Gastroesophageal sphincter (tissue), 3 donors: ENCODE data around the gene FOXN1.

ENCODE experiments used
- CTCF ChIP-seq, 4 experiments: fragments of 200-600 bp in 2 of 4; fragments of 450-650 bp in 2 of 4; sonication (generic) in 1 of 4; IDR thresholded peaks; one replicate each; pipeline ENCODE4 v1.5.1; 2017 to 2019; ENCODE audit warnings: antibody characterized with exemption in 4 of 4, mild to moderate bottlenecking in 2 of 4, moderate library complexity in 2 of 4
- POLR2AphosphoS5 ChIP-seq: sonication (generic); formaldehyde crosslinking; IDR thresholded peaks from one replicate; pipeline ENCODE4 v1.6.1; 2017; ENCODE audit warnings: antibody characterized with exemption

DNA sequence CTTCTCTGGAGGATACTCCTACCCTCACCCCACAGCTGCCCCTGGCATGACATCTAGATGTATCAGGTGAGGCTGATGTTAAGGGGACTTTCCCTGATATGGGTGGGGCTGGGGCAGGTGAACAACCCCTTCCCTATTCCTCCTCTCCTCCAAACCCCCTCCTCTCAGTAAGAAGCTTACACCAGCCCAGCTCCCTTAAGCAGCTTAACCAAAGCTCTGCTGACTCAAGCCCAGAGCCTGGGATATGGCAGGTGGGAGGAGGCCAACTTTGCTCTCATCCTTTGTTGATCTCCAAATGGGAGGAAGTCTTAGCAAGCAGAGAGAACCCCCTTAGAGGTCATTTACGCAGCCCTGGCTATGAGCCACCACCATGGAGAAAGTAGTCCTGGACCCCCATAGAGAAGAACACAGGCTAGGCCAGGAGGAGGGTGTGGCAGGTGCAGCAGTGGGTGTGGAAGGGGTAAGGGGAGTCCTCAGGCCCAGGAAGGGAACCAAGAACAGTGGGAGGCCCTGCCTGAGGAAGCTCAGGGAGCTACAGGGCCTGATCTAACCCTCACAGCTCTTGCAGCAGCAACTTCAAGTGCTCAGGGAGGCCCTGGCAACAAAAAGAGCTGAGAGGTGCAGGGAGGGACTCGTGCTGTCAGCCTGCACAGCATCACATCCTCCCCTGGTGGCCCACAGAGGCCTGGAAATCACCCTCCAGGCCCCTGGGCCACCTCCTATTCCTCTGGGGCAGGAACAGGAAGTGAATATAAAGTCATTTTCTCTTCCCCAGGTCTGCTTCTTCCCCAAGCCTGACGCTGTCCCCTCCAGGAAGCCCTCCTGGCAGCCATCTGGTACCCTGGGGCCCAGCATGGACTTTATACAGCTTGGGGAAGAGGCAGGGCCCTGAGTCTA is 43.3 kb downstream of the FOXN1 start:
- TF ChIP-seq CTCF (IDR thresholded peaks at IDR 0.05) = no peak
- no peak for TF ChIP-seq POLR2AphosphoS5
